Measurements from ENCODE around the gene DUSP1. TPM values are rescaled to one million over a fixed set of nuclear protein-coding genes. Genes with fewer than 3 reads are reported as not detected.

The DUSP1 gene
- total RNA-seq, 1 donor from 2014 or later, result 2,876 TPM

- no peak overlapping the region for H3K4me3 ChIP-seq
- H3K27me3 ChIP-seq, result no peaks in the 10 kb centered on the region
- TF ChIP-seq POLR2A (IDR thresholded peaks at IDR 0.05) (no peak), CTCF (IDR thresholded peaks at IDR 0.05) (no peak), POLR2AphosphoS5 (IDR thresholded peaks at IDR 0.05; ENCODE audit: insufficient read depth in 1 of 2, low read depth in 1 of 2) (no peak)
- H3K4me1 ChIP-seq, result peaks cover 15% of the 10 kb centered on the region
- no peaks in the 10 kb centered on the region for H3K9me3 ChIP-seq
- no peaks in the 10 kb centered on the region for H3K36me3 ChIP-seq
- intact Hi-C loops (cut with DNase I), result no loop called here
- H3K27ac ChIP-seq, result no peak overlapping the region
- no peak for DNase-seq (ENCODE audit: extremely low spot score in 2 of 2)
These were observed 45.7 kb downstream of the DUSP1 start for GRCh38 chr5:172725273-172725672.

- Histone ChIP-seq H3K4me1 (peaks cover 15% of the 10 kb centered on the region), H3K27me3 (no peaks in the 10 kb centered on the region), H3K4me3 (no peak overlapping the region), H3K9me3 (no peaks in the 10 kb centered on the region), H3K27ac (no peak overlapping the region), H3K36me3 (no peaks in the 10 kb centered on the region)
- intact Hi-C loops (cut with DNase I), result no loop called here
- DNase-seq (ENCODE audit: extremely low spot score in 2 of 2), result no peak
- no peak for TF ChIP-seq POLR2AphosphoS5 (IDR thresholded peaks at IDR 0.05; ENCODE audit: insufficient read depth in 1 of 2, low read depth in 1 of 2)
- TF ChIP-seq POLR2A (IDR thresholded peaks at IDR 0.05), result no peak
- TF ChIP-seq CTCF (IDR thresholded peaks at IDR 0.05), result no peak
These were observed 46.5 kb downstream of the DUSP1 start for GRCh38 chr5:172724242-172725183.

DNA sequence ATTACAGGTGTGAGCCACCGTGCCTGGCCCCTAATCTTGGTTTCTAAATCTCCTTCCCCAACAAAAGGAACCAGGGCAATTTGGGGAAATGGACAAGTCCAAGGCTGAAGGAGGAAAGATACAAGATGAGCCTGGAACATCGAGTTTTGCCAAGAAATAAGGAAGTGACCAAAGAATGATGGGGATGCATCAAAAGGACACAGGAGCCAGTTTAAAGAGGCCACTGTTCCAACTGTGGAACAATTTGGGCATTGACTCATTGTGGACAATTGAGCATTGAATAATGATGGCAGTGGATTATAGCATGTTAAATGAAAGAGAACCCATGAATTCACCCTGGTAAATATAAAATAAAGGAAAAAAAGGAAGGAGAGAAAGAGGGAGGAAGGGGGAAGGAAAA lies 47.5 kb downstream of the DUSP1 start:
- no peak for DNase-seq (ENCODE audit: extremely low spot score in 2 of 2)
- Histone ChIP-seq H3K27ac (no peak overlapping the region), H3K36me3 (no peaks in the 10 kb centered on the region), H3K27me3 (no peaks in the 10 kb centered on the region), H3K4me1 (peaks cover 15% of the 10 kb centered on the region), H3K4me3 (no peak overlapping the region), H3K9me3 (no peaks in the 10 kb centered on the region)
- TF ChIP-seq POLR2AphosphoS5 (IDR thresholded peaks at IDR 0.05; ENCODE audit: insufficient read depth in 1 of 2, low read depth in 1 of 2), result no peak
- no peak for TF ChIP-seq POLR2A (IDR thresholded peaks at IDR 0.05)
- TF ChIP-seq CTCF (IDR thresholded peaks at IDR 0.05), result no peak
- intact Hi-C loops (cut with DNase I), result no loop called here

- Histone ChIP-seq H3K36me3 (no peaks in the 10 kb centered on the region), H3K27me3 (no peaks in the 10 kb centered on the region), H3K9me3 (no peaks in the 10 kb centered on the region), H3K27ac (peak overlapping the region; percentile 40), H3K4me3 (no peak overlapping the region), H3K4me1 (peaks cover 18% of the 10 kb centered on the region)
- TF ChIP-seq POLR2AphosphoS5 (IDR thresholded peaks at IDR 0.05; ENCODE audit: insufficient read depth in 1 of 2, low read depth in 1 of 2) (no peak), POLR2A (IDR thresholded peaks at IDR 0.05) (no peak), CTCF (IDR thresholded peaks at IDR 0.05) (no peak)
- intact Hi-C loops (cut with DNase I), result no loop called here
- DNase-seq (ENCODE audit: extremely low spot score in 2 of 2), result no peak
These were observed 48.6 kb downstream of the DUSP1 start for GRCh38 chr5:172722327-172722815.

Data from vagina (tissue), 2 donors.